Fibroblast of pulmonary artery (primary cell): ENCODE data around the gene KCNA1.
A peak's percentile ranks its signal among the peaks of the same experiment; 100 is the strongest.

ENCODE experiments used
- DNase-seq: peaks from one replicate; pipeline ENCODE4 v3.0.0-alpha.2; 2010; ENCODE audit warnings: low read depth
- H3K4me3 ChIP-seq: replicated peaks from 2 replicates; pipeline ENCODE4 v1.5.1; 2011; ENCODE audit warnings: low read depth, mild to moderate bottlenecking, control low read depth, low read length, moderate library complexity
- TF ChIP-seq, protein P1 (sequence below): IDR thresholded peaks from 2 replicates; pipeline ENCODE4 v1.5.1; 2011; ENCODE audit warnings: mild to moderate bottlenecking, control low read depth, low read length, inconsistent platforms; ENCODE audit errors: missing control alignments

Gene KCNA1

DNA sequence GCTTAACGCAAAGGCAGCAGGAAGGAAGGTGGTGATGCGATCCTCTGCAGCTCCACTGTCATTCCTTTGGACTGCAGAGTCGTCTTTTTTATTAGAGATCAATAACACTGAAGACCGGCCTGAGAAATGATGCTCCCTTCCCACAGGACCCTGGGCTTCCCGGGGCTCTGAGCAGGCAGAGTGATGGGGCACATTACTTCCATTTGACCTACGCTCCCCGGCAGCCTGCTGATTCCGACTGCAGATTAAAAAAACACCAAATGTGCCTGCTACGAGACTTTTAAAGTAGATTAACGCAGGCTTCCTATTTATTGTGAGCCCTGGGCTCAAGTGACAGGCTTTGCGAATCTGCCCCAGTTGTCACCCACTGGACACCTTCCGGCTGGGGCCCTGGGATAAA, 37.5 kb downstream of the KCNA1 start:
- H3K4me3 ChIP-seq, result no peak overlapping the region
- no peak for DNase-seq
- TF ChIP-seq, protein P1, sequence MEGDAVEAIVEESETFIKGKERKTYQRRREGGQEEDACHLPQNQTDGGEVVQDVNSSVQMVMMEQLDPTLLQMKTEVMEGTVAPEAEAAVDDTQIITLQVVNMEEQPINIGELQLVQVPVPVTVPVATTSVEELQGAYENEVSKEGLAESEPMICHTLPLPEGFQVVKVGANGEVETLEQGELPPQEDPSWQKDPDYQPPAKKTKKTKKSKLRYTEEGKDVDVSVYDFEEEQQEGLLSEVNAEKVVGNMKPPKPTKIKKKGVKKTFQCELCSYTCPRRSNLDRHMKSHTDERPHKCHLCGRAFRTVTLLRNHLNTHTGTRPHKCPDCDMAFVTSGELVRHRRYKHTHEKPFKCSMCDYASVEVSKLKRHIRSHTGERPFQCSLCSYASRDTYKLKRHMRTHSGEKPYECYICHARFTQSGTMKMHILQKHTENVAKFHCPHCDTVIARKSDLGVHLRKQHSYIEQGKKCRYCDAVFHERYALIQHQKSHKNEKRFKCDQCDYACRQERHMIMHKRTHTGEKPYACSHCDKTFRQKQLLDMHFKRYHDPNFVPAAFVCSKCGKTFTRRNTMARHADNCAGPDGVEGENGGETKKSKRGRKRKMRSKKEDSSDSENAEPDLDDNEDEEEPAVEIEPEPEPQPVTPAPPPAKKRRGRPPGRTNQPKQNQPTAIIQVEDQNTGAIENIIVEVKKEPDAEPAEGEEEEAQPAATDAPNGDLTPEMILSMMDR, result no peak

DNA sequence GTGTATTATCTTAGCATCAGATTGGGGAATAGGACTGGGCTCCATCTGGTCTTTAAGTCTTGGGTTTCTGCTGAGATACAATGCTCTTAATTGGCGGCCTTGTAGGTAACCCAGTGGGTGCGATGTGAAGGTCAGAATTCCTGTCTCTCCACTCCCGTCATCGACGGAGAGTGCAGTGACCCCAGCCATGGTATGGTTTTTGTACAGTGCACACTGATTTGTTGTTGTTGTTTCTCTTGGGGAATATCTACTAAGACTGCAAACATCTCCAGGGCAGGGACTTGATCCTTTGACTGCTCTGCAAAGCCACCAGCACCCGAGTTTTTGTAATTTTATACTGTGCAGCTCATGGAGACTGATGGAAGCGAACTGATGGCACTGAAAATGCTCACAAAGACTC, 41.4 kb downstream of the KCNA1 start:
- no peak for DNase-seq
- H3K4me3 ChIP-seq, result no peak overlapping the region
- TF ChIP-seq, protein P1, result no peak

DNA sequence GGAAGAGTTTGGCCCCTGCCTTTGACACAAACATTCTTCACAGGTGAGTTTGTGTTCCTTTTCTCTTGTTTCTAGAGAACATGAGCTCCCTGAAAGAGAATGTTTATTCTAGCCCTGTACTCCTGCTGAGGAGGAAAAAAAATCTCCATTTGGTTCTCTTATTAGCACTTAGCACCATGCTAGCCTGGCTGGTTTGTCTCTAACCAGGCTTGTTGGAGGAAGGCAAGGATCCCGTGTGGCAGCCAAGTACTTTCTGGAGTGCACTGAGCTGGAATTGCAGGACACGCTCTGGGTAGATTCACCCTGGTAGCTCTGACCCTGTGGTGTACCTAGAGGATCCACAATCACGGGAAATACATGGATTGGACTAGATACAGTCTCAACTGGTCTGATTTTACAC, 41.9 kb downstream of the KCNA1 start:
- TF ChIP-seq, protein P1, result no peak
- H3K4me3 ChIP-seq, result no peak overlapping the region
- DNase-seq, result no peak

DNA sequence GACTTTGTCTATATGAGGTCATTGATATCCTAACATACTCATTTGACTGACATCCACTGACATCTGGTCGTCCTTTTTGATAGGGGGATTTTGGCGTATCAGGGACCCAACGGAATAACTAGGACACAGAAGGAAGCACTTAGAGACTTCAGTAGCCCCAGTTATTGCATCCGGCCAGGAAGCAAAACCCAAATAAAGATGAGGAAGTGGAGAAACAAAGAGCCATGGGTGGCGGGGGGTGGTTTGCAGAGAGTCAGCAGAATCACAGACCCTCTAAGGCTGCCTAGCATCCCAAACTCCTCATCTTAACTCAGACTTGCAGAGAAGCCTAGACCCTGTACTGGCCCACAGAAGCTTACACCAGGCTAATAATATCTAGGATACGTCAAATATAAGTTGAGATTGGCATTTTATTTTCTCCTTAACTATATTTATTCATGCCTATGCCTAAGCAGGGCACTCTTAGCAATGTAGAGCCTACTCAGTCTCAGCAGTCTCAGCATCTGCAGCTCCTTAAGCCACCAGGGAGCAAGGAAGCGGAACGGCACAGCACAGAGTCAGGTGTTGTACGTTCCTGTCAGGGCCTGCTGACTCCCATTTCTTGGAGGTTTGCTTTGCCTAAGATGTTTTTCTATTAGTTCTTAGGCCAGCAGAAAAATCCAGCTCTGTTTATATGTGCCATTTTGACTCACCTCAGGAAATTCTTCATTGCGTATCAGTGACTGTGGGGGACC, 45.1 kb downstream of the KCNA1 start:
- H3K4me3 ChIP-seq, result no peak overlapping the region
- no peak for DNase-seq
- TF ChIP-seq, protein P1, result no peak

DNA sequence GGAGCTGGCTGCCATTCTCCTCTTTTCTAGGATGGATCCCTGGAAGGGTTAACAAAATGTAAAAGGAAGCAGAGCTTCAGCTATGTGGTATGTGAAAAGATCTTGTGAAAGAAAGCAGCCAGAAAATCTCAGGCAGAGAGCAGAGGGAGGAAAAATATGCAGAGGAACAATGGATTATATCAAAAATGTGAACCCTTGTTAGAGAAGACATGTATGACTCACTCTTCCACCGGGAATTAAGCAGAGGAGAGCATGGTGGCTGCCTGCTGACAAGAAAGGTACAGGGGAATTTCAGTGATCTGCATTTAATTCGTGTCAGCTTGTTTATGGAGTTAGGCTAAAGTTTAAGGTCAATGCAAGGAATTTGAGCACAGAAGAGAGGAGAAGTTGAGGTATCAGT, 46.3 kb downstream of the KCNA1 start:
- DNase-seq, result peak; percentile 65
- TF ChIP-seq, protein P1, result no peak

DNA sequence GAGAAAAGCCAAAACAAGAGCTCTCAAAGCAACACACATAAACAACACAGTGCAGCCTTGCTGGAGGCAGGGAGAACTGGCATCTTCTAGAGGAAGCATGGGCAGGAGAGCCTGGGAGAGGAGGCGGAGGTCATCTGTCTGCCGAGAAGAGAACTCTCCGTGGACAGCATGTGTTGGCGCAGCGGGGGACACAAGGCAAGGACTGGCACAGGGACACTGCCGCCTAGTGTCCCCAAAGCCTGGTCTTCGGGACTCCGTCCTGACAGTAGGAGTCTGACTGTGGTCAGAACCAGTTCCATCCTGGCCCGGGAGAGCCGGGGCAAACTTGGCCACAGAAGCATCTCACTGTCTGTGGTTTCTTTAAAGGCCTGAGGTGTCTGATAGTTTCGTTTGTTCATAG, 47.3 kb downstream of the KCNA1 start:
- TF ChIP-seq, protein P1, result no peak

More for the DNA sequence above, 46.3 kb downstream of the KCNA1 start:
- no peak overlapping the region for H3K4me3 ChIP-seq

DNA sequence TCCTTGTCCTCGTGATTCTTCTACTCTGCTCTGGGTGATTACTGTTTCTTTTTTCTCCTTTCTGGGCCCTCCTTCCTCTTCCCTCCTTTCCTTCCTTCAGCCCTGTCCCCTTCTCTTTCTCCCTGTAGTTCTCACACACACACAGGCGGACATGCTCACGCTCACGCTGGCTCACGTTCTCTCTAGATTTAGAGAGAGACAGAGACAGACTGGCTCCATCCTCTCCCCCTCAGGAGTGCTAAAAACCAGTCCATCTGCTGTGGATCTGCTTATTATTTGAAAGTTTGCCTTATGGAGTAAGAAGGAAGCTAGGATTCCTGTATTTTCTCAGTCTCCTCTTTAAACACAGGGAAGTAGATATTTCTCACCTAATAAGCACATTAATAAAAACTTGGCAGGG, 48.1 kb downstream of the KCNA1 start:
- no peak overlapping the region for H3K4me3 ChIP-seq
- TF ChIP-seq, protein P1, result no peak
- DNase-seq, result no peak

More for the DNA sequence above, 47.3 kb downstream of the KCNA1 start:
- no peak for DNase-seq
- H3K4me3 ChIP-seq, result no peak overlapping the region
